A549 (cell line): ENCODE data around the gene CYP4B1. TPM values are rescaled to one million over a fixed set of nuclear protein-coding genes. Genes with fewer than 3 reads are reported as not detected.

Experiments
- ATAC-seq, 2 experiments: fragments of 200-7000 bp in 1 of 2; fragments of >200 bp in 1 of 2; cut with Nextera tagmentation in 1 of 2; cut with Tn5 transposase in 1 of 2; 3 replicates each; pipeline versions ENCODE4 v1.8.0 to v1.9.1; 2018 to 2020; ENCODE audit warnings: mild to moderate bottlenecking in 1 of 2, moderate library complexity in 1 of 2
- CTCF ChIA-PET: fragments of 300-600 bp; sonication (Branson Sonifier 250); formaldehyde crosslinking; extraction: SDS; loops from one replicate; lab custom pipeline; 2021; ENCODE audit warnings: antibody characterized with exemption, inconsistent platforms; lab: Yijun Ruan, JAX
- POLR2A ChIA-PET: fragments of 350-600 bp; formaldehyde crosslinking; extraction: SDS; loops from one replicate; lab custom pipeline; 2021; ENCODE audit warnings: antibody characterized with exemption, inconsistent platforms; lab: Yijun Ruan, JAX
- DNase-seq, 2 experiments: peaks; one replicate each; pipeline versions ENCODE4 v3.0.0 to v3.0.0-alpha.2; 2011 to 2016; ENCODE audit warnings: low read depth in 1 of 2, low spot score in 1 of 2
- FAIRE-seq: peaks from 2 replicates; lab custom pipeline; 2011; peaks lifted over from hg19 to GRCh38; lab: Jason Lieb, UNC
- H3K27ac ChIP-seq, 2 experiments: fragments of >200 bp; sonication (Bioruptor Twin); formaldehyde crosslinking; 3 replicates each; pipeline ENCODE4 v1.5.1; 2016 to 2017
- H3K4me1 ChIP-seq: fragments of >200 bp; sonication (Bioruptor Twin); formaldehyde crosslinking; 3 replicates; pipeline ENCODE4 v1.6.1; 2016
- H3K4me2 ChIP-seq: fragments of >200 bp; sonication (Bioruptor Twin); formaldehyde crosslinking; 3 replicates; pipeline ENCODE4 v1.6.1; 2016
- H3K4me3 ChIP-seq: fragments of >200 bp; sonication (Bioruptor Twin); formaldehyde crosslinking; 3 replicates; pipeline ENCODE4 v1.5.1; 2016
- H3K9me3 ChIP-seq: fragments of >200 bp; sonication (Bioruptor Twin); formaldehyde crosslinking; 3 replicates; pipeline ENCODE4 v1.6.1; 2016
- BHLHE40 ChIP-seq: IDR thresholded peaks from 2 replicates; pipeline ENCODE4 v1.6.1; 2012; ENCODE audit warnings: low read depth, low read length, inconsistent platforms
- CEBPB ChIP-seq, 2 experiments: fragments of >200 bp in 1 of 2; sonication (Bioruptor Twin) in 1 of 2; formaldehyde crosslinking in 1 of 2; IDR thresholded peaks; 2 replicates each; pipeline ENCODE4 v1.6.1; 2012 to 2016
- CHD4 ChIP-seq: fragments of 200-600 bp; sonication (generic); IDR thresholded peaks from 2 replicates; pipeline ENCODE4 v1.6.1; 2016; ENCODE audit warnings: antibody characterized with exemption, mild to moderate bottlenecking, borderline replicate concordance
- CTCF ChIP-seq: fragments of >200 bp; sonication (Bioruptor Twin); formaldehyde crosslinking; IDR thresholded peaks from 3 replicates; pipeline ENCODE4 v1.5.1; 2016
- E2F6 ChIP-seq: IDR thresholded peaks from 2 replicates; pipeline ENCODE4 v1.6.1; 2012; ENCODE audit warnings: low read depth, borderline replicate concordance
- EHF ChIP-seq: fragments of 250-450 bp; sonication (Bioruptor Pico); IDR thresholded peaks from 2 replicates; pipeline ENCODE4 v1.5.0; 2020; ENCODE audit warnings: mild to moderate bottlenecking
- EHMT2 ChIP-seq: fragments of 200-600 bp; sonication (generic); IDR thresholded peaks from 2 replicates; pipeline ENCODE4 v1.6.1; 2016; ENCODE audit warnings: antibody characterized with exemption, low read depth, mild to moderate bottlenecking, moderate library complexity
- HOXA7 ChIP-seq: fragments of 250-450 bp; sonication (Bioruptor Pico); IDR thresholded peaks from 2 replicates; pipeline ENCODE4 v1.5.0; 2020; ENCODE audit warnings: mild to moderate bottlenecking, moderate library complexity
- MYC ChIP-seq: IDR thresholded peaks from 2 replicates; pipeline ENCODE4 v1.6.1; 2012; ENCODE audit warnings: mild to moderate bottlenecking, inconsistent platforms, low read length, improper control_type of control experiment, borderline replicate concordance
- NFE2L2 ChIP-seq: fragments of 150-350 bp; conservative IDR thresholded peaks from 2 replicates; pipeline ENCODE4 v1.6.1; 2014; ENCODE audit warnings: low read length
- POLR2A ChIP-seq: IDR thresholded peaks from 2 replicates; pipeline ENCODE4 v1.6.1; 2012; ENCODE audit warnings: mild to moderate bottlenecking, low read length
- RAD21 ChIP-seq, 2 experiments: fragments of >200 bp in 1 of 2; sonication (Bioruptor Twin) in 1 of 2; formaldehyde crosslinking in 1 of 2; IDR thresholded peaks in 1 of 2; conservative IDR thresholded peaks in 1 of 2; 2 replicates in 1 of 2; 3 replicates in 1 of 2; pipeline ENCODE4 v1.6.1; 2012 to 2018; ENCODE audit warnings: inconsistent platforms in 1 of 2
- RCOR1 ChIP-seq: fragments of 150-350 bp; IDR thresholded peaks from 2 replicates; pipeline ENCODE4 v1.6.1; 2014; ENCODE audit warnings: antibody characterized with exemption, low read length, low read depth
- RFX5 ChIP-seq: fragments of 450-650 bp; IDR thresholded peaks from 2 replicates; pipeline ENCODE4 v1.7.1; 2014; ENCODE audit warnings: antibody characterized with exemption, mild to moderate bottlenecking, moderate library complexity
- RNF2 ChIP-seq: fragments of 200-600 bp; sonication (generic); IDR thresholded peaks from 2 replicates; pipeline ENCODE4 v1.6.1; 2016; ENCODE audit warnings: low read depth, mild to moderate bottlenecking, antibody characterized with exemption, moderate library complexity, borderline replicate concordance
- TP53 ChIP-seq: fragments of 250-450 bp; sonication (Bioruptor Pico); IDR thresholded peaks from 2 replicates; pipeline ENCODE4 v1.5.0; 2021; ENCODE audit warnings: mild to moderate bottlenecking, moderate library complexity
- ZC3H11A ChIP-seq: fragments of 450-650 bp; IDR thresholded peaks from 2 replicates; pipeline ENCODE4 v1.6.1; 2014; ENCODE audit warnings: antibody characterized with exemption, mild to moderate bottlenecking
- ZFP36 ChIP-seq: fragments of 450-650 bp; IDR thresholded peaks from 2 replicates; pipeline ENCODE4 v1.6.1; 2014; ENCODE audit warnings: borderline replicate concordance; ENCODE audit not compliant: partially characterized antibody
- ZSCAN20 ChIP-seq: fragments of 250-450 bp; sonication (Bioruptor Pico); IDR thresholded peaks from 2 replicates; pipeline ENCODE4 v1.8.0; 2022; ENCODE audit warnings: mild to moderate bottlenecking, moderate library complexity
- WGBS: methylation state at CpG from one replicate; pipeline ENCODE4 v1.1.6; 2017; ENCODE audit errors: missing lambda C conversion rate; 5-methylcytosine and 5-hydroxymethylcytosine counted together
- polyA plus RNA-seq, 4 experiments: library from polyadenylated mRNA; depleted of rRNA in 3 of 4; stranded (reverse); fragments of >200 nt; fragmentation: RNase III in 1 of 4; extraction: RNeasy Plus Mini Kit Qiagen cat#74134 plus additional on column Dnase treatment in 1 of 4; gene quantifications; 2 replicates in 3 of 4; 3 replicates in 1 of 4; pipeline ENCODE4 v1.2.3, GENCODE V29; 2011 to 2017
- TF ChIP-seq, protein P1 (sequence below): fragments of 450-650 bp; IDR thresholded peaks from 2 replicates; pipeline ENCODE4 v1.6.1; 2014; ENCODE audit warnings: antibody characterized with exemption
- TF ChIP-seq, protein P2 (sequence below): fragments of 150-350 bp; IDR thresholded peaks from 2 replicates; pipeline ENCODE4 v1.6.1; 2014; ENCODE audit warnings: low read depth, mild to moderate bottlenecking, low read length

The CYP4B1 gene
- polyA plus RNA-seq, 2 of the 4 experiments (the other 2 are of a cell fraction) = not detected

DNA sequence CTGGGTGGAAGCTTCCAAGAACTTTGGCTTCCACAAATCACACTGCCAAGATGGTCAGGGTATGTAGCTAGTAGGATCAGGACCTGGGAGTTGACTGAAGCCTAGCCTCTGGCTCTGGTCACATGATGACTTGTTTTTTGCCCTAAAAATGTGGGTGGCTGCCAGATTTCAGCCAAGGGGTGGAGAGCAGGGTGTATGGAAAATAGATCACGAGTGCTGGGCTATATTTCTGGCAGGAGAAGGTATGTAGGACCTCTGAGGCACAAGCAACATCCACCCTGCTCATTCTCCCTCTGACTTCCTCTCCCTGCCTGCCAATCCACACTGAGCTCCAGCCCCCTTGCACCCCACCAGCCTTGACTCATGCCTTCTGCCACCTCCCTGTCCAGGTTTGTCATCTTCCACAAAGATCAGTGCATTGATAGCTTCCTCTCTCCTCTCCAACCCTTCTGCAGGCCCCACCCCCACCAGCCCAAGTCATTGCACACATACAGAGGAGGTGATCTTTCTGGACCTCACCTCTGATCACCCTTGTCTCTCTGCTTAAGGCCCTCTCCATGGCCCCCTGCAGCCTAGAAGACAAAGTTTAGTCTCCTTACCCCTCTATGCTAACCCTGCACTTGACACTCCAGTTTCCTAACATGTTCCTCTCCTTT lies 8.3 kb upstream of the CYP4B1 start:
- no peak for ATAC-seq
- Histone ChIP-seq H3K4me2 (no peak overlapping the region), H3K9me3 (no peaks in the 10 kb centered on the region), H3K4me3 (no peak overlapping the region), H3K27ac (no peak overlapping the region), H3K4me1 (no peaks in the 10 kb centered on the region)
- TF ChIP-seq EHMT2 (no peak), RCOR1 (no peak), CEBPB (IDR thresholded peaks at IDR 0.05) (no peak), CTCF (no peak), HOXA7 (CRISPR knock-in tag) (no peak), MYC (no peak), ZSCAN20 (CRISPR knock-in tag) (no peak), E2F6 (no peak), ZFP36 (no peak), RAD21 (conservative IDR thresholded peaks at IDR 0.05 in 1 of 2, IDR thresholded peaks at IDR 0.05 in 1 of 2) (no peak), POLR2A (no peak), CHD4 (no peak), EHF (CRISPR knock-in tag) (no peak), TP53 (CRISPR knock-in tag) (no peak)
- TF ChIP-seq, protein P1, sequence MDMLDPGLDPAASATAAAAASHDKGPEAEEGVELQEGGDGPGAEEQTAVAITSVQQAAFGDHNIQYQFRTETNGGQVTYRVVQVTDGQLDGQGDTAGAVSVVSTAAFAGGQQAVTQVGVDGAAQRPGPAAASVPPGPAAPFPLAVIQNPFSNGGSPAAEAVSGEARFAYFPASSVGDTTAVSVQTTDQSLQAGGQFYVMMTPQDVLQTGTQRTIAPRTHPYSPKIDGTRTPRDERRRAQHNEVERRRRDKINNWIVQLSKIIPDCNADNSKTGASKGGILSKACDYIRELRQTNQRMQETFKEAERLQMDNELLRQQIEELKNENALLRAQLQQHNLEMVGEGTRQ = no peak
- ChIA-PET POLR2A (no interaction called here), CTCF (interaction anchor here (0.6 kb wide), 1 partner anchor 41 kb away, joined by 4 read pairs; no protein-coding TSS in a partner anchor)
- DNase-seq = no peak
- FAIRE-seq = no peak
- WGBS = 14% methylated on average over 1 of the region's 1 CpG

GRCh38 chr1:46793126-46793525 lies 5.7 kb upstream of the CYP4B1 start:
- FAIRE-seq = no peak
- H3K4me1 ChIP-seq = no peaks in the 10 kb centered on the region
- ChIA-PET POLR2A (no interaction called here), CTCF (no interaction called here)
- H3K4me2 ChIP-seq = no peak overlapping the region
- H3K4me3 ChIP-seq = no peak overlapping the region
- TF ChIP-seq ZC3H11A (no peak), CEBPB (IDR thresholded peaks at IDR 0.05) (no peak), RNF2 (no peak), CHD4 (no peak), BHLHE40 (no peak), RFX5 (no peak), NFE2L2 (no peak)
- TF ChIP-seq, protein P2, sequence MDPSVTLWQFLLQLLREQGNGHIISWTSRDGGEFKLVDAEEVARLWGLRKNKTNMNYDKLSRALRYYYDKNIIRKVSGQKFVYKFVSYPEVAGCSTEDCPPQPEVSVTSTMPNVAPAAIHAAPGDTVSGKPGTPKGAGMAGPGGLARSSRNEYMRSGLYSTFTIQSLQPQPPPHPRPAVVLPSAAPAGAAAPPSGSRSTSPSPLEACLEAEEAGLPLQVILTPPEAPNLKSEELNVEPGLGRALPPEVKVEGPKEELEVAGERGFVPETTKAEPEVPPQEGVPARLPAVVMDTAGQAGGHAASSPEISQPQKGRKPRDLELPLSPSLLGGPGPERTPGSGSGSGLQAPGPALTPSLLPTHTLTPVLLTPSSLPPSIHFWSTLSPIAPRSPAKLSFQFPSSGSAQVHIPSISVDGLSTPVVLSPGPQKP = no peak
- no peak for ATAC-seq
- WGBS = 0% methylated on average over 3 of the region's 3 CpGs
- H3K27ac ChIP-seq = no peak overlapping the region
- no peaks in the 10 kb centered on the region for H3K9me3 ChIP-seq
- DNase-seq = no peak
